ENCODE results near the gene PSMC5.
"Not testable (repeated sequence)": the region's sequence is repeated elsewhere in the genome, so short reads cannot be mapped to it uniquely, and the experiment has no call there.

The PSMC5 gene

DNA sequence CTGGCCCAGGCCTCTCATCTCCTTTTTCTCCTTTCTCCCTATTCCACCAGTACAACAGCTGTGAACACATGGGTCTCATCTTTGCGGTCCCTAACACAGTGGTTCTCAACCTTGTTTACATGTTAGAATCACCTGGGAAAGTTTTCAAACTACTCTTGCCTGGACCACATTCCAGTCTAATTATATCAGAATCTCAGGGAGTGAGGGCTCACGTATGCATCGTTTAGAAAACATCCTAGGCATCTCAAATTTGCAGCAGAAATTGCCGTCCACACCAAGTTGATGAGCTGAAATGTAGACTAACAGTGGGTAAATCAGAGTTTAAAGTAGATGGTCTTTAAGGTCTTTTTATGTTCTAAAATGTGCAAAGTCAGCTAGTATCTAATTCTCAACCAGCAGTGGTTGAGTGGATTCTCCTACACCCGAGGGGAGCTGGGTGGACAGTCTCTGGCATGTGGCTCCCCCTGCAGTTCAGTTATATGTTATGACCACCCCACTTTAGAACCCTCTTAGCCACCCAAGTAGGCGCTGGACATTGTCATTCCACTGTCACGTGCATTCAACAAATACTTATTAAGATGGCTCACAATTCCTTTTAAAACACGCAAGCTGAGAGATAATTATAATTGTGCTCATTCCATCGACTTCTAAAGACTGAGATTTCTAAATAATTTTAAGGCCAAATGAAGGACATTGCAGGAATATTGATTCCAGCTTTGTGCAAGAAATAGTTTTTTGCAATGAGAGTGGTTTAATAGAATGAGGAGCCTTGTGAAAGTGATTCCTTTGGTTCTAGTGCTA is 42.5 kb downstream of the PSMC5 start:
- DNase-seq = not testable (repeated sequence)

DNA sequence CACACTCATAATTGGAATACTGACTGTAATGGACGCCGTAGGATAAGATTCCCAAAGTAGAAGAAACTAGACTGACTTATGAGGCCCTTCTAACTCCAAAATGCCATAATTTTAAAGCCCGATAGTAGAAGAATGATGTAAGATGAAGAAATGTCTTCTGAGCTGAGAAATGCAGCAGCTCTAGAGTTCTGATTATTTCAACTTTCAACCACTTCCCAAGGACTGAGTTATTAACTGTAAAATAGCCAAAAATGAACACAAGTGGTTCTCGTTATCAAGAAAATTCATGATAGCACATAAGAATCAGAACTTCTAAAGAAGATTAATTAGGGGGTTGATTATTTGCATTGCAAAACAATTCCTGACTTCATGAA is 43.0 kb downstream of the PSMC5 start:
- DNase-seq = not testable (repeated sequence)

DNA sequence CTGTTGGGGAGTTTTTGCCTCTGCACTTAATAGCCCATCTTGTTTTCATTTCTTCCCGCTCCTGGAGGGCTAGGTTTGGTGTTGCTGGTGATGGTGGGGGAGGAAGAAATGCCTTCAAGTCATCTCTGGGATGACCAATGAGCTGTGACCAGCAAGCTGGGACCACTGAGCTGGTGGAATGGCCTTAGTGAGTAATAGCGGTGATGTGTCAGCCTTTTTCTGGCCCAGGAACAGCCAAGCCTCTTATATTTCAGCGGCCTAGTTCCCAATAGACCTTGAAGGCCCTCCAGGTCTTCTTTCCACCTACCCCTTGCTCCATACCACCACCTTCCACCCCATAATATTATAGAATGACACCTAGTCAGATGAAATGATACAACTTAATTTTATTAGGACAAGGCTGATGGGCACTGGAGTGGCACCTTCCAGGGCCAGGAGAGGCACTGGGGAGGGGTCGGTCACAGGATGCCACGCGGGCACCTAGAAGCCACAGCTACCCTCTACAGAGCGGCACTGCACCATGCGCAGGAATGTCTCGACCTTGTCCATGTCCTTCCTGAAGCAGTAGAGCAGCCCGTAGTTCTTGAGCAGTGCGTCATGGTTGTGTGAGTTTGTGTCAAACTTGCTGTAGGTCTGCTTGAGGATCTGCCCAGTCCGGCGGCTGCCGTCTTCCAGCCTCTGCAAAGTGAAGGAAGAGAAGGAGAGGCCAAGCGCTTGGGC is 44.6 kb downstream of the PSMC5 start:
- DNase-seq = not testable (repeated sequence)

DNA sequence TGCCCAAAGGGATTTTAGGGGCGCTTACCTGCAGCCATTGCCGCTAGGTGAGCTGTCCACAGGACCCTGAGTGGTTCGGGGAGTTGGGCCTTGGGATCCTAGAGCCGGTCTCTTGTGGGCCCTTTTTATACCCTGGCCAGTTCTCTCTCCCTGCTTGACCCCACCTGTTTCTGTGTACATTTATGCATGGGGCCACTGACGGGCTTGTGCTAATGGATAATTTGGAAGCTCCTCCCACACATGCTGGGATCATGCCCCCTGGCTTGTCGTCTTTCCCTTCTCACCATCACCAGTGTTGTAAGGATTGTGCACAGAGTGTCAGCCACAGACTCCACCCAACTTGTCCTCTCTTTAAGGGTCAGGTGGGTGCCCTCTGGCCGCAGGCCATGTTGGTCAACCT is 46.3 kb downstream of the PSMC5 start, which contains the start of gene CSH2:
CSH2 (minus strand) TSS at position 101 of the 400 bp plus-strand sequence; CDS start at position 38, 63 bp downstream.
- not testable (repeated sequence) for DNase-seq

DNA sequence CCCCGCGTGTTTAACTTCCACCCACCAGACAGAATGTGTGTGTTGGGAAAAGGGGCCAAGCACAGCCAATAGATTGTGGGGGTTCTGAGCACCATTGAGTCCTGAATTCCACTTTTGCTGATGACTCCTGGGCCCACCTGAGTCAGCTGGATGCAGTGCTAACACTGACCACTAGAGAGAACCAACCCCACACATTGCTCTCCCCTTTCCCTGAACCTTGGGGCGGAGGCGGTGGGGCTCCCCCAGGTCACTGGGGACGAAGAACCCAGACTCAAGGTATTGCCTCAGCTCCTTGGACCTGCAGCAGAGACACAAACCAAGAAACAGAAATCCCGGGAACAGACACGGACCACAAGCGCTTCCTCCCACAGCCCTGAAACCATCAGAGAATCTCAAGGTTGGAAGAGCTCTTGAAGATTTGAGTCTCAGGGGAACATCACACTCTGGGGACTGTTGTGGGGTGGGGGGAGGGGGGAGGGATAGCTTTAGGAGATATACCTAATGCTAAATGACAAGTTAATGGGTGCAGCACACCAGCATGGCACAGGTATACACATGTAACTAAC is 46.9 kb downstream of the PSMC5 start:
- not testable (repeated sequence) for DNase-seq

DNA sequence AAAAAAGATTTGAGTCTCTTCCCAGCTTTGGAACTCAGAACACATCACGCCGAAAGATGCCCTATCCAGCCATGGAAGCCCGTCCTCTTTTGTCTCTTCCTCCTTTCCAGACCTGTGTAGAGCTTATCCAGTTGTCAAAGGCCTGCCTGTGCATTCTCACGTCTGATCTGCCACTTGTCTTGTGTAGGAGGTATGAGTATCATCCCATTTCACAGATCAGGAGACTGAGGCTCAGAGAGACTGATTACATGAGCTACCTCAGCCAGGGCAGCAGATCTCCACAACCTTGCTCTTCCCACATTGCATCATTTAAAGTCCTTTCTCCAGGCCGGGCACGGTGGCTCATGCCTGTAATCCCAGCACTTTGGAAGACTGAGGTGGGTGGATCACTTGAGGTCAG is 47.5 kb downstream of the PSMC5 start:
- DNase-seq = not testable (repeated sequence)

DNA sequence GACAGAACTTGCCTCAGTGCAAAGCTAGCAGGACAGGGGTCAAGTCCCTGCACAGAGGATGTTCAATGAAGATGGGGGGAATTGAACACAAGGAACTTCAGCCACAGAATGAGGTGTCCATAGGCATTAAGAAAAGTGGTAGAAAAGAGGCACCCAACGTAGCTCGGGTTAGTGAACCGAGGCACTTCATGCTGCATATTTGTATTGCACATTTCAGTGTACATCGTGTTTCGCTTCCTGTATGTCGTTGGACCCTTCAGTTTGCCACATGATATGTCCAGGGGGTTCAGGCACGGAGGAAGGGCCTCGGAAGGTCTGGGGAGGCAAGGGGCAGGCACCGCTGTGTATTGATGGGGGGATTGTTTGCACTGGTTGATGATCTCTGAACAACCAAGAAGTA is 51.2 kb downstream of the PSMC5 start:
- not testable (repeated sequence) for DNase-seq

DNA sequence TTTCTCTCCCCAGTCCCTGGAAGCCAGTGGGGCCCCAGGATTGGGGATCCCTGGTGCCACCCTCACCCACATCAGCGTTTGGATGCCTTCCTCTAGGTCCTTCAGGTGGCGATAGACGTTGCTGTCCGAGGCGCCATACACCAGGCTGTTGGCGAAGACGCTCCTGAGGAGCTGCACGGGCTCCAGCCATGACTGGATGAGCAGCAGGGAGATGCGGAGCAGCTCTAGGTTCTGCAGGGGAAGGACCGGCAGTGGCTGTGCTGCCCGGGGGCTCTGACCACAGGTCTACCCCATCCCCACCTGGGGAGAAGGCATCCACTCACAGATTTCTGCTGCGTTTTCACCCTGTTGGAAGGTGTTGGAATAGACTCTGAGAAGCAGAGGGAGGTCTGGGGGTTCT is 53.5 kb downstream of the PSMC5 start:
- DNase-seq = no peak

DNA sequence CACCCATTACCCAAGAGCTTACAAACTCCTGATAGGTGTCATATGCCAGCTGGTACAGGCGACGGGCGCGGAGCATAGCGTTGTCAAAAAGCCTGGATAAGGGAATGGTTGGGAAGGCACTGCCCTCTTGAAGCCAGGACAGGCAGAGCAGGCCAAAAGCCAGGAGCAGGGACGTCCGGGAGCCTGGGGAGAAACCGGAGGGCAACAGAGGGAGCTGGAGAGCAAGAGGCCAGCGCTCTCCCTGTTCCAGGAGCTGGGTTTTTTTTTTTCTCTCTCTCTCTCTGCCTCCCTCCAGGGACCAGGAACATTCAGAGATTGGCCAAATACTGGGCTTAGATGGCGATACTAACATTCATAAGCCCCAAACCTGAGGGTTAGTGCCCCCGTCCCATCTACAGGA is 54.1 kb downstream of the PSMC5 start:
- not testable (repeated sequence) for DNase-seq

Measured in right kidney (tissue), 1 donor.